Ovary (tissue), 9 donors: ENCODE data around the gene RCCD1. TPM values are rescaled to one million over a fixed set of nuclear protein-coding genes. Genes with fewer than 3 reads are reported as not detected.

Source experiments
- DNase-seq, 5 donors: peaks; one replicate each; pipeline ENCODE4 v3.0.0-alpha.2; 2019 to 2020
- H3K27ac ChIP-seq, 2 donors: fragments of 200-600 bp; one replicate each; pipeline versions ENCODE4 v1.5.1 to v1.8.0; 2019 to 2022
- H3K27me3 ChIP-seq: fragments of 200-600 bp; one replicate; pipeline ENCODE4 v1.8.0; 2022
- H3K36me3 ChIP-seq: fragments of 200-600 bp; sonication (generic); one replicate; pipeline ENCODE4 v1.5.1; 2019
- H3K4me1 ChIP-seq: one replicate; pipeline ENCODE4 v1.8.1; 2013; ENCODE audit warnings: mild to moderate bottlenecking, moderate library complexity; ENCODE audit not compliant: insufficient read depth
- H3K4me3 ChIP-seq: fragments of 200-600 bp; sonication (generic); one replicate; pipeline ENCODE4 v1.5.1; 2017
- H3K9me3 ChIP-seq, 2 donors: fragments of 200-600 bp in 1 of 2; sonication (generic) in 1 of 2; one replicate each; pipeline versions ENCODE4 v1.5.1 to v1.8.1; 2013 to 2019; ENCODE audit warnings: mild to moderate bottlenecking in 1 of 2, moderate library complexity in 1 of 2
- EP300 ChIP-seq: sonication (generic); formaldehyde crosslinking; IDR thresholded peaks from one replicate; pipeline ENCODE4 v1.6.1; 2017; ENCODE audit warnings: antibody characterized with exemption
- POLR2A ChIP-seq: fragments of 450-650 bp; IDR thresholded peaks from one replicate; pipeline ENCODE4 v1.6.1; 2017; ENCODE audit warnings: antibody characterized with exemption, mild to moderate bottlenecking, moderate library complexity
- WGBS, 3 donors: extraction: QIAGEN DNeasy Blood & Tissue Kit in 1 of 3; methylation state at CpG; one replicate each; pipeline versions ENCODE4 v1.1.5 to v1.1.7; 2013 to 2017; 5-methylcytosine and 5-hydroxymethylcytosine counted together
- intact Hi-C, 4 donors: fragments of 100-400 bp; cut with DNase I; formaldehyde crosslinking; loops; one replicate each; pipeline versions ENCODE4 v1.11.0 to v1.15.1; 2022 to 2023
- polyA plus RNA-seq, 2 donors: library from polyadenylated mRNA; stranded (reverse); fragments of 200-250 nt in 1 of 2; fragments of 350-450 nt in 1 of 2; fragmentation: Illumina TruSeq in 1 of 2; extraction: RNeasy Lipid Tissue Mini Kit (QIAGEN cat#74804) in 1 of 2; gene quantifications; one replicate each; pipeline ENCODE4 v1.2.3, GENCODE V29; 2013 to 2014
- total RNA-seq, 7 donors: library from RNA; depleted of rRNA in 2 of 7; stranded (reverse); fragments of >200 nt in 2 of 7; fragmentation: NEBNext Ultra II Directional in 3 of 7; extraction: Animal tissue kit (Norgen Biotek cat#: 25700) in 3 of 7; gene quantifications; one replicate each; pipeline versions ENCODE4 v1.1.0 to v1.2.4, GENCODE V29; 2016 to 2023
- TF ChIP-seq, protein P1 (sequence below), 3 donors: fragments of 450-650 bp in 2 of 3; fragments of 200-600 bp in 1 of 3; IDR thresholded peaks; one replicate each; pipeline versions ENCODE4 v1.5.1 to v1.8.0; 2016 to 2022; ENCODE audit warnings: antibody characterized with exemption in 3 of 3, mild to moderate bottlenecking in 1 of 3
- donor health status: DM: no; HTN: no; CAD: no; lungs with moderate emphysema.
- donor health status: DM: no; HTN: no; CAD: no.
- donor health status: Bipolar disorder and iron deficiency.
- donor health status: DM: yes; HTN: yes; CAD: no.
- donor health status: DM: no; HTN: no; CAD: no.
- donor health status: DM: yes; HTN: yes; CAD: no.

The RCCD1 gene
- total and polyA plus RNA-seq, 9 donors: 8.7 to 15.6 (median 13.3) TPM

- intact Hi-C loops: no loop called here
- Histone ChIP-seq H3K4me3 (no peak overlapping the region), H3K27me3 (no peaks in the 10 kb centered on the region), H3K27ac (no peak overlapping the region), H3K36me3 (no peaks in the 10 kb centered on the region), H3K4me1 (no peaks in the 10 kb centered on the region), H3K9me3 (no peaks in the 10 kb centered on the region)
- TF ChIP-seq EP300 (no peak), POLR2A (no peak)
- TF ChIP-seq, protein P1, sequence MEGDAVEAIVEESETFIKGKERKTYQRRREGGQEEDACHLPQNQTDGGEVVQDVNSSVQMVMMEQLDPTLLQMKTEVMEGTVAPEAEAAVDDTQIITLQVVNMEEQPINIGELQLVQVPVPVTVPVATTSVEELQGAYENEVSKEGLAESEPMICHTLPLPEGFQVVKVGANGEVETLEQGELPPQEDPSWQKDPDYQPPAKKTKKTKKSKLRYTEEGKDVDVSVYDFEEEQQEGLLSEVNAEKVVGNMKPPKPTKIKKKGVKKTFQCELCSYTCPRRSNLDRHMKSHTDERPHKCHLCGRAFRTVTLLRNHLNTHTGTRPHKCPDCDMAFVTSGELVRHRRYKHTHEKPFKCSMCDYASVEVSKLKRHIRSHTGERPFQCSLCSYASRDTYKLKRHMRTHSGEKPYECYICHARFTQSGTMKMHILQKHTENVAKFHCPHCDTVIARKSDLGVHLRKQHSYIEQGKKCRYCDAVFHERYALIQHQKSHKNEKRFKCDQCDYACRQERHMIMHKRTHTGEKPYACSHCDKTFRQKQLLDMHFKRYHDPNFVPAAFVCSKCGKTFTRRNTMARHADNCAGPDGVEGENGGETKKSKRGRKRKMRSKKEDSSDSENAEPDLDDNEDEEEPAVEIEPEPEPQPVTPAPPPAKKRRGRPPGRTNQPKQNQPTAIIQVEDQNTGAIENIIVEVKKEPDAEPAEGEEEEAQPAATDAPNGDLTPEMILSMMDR (IDR thresholded peaks at IDR 0.05): no peak
- 91 to 93% (median 93%) methylated on average over 6 of the region's 6 CpGs for WGBS, 3 donors
- no peak for DNase-seq
Measured at GRCh38 chr15:90991587-90992285, 37.1 kb downstream of the RCCD1 start.

- H3K9me3 ChIP-seq: no peaks in the 10 kb centered on the region
- no peaks in the 10 kb centered on the region for H3K27me3 ChIP-seq
- TF ChIP-seq, protein P1 (IDR thresholded peaks at IDR 0.05): peak in 1 of 3 donors; percentile 5
- TF ChIP-seq EP300: no peak
- peak overlapping the region; percentile 81 for H3K4me3 ChIP-seq
- H3K36me3 ChIP-seq: no peaks in the 10 kb centered on the region
- H3K27ac ChIP-seq: peak overlapping the region; percentile 92 to 94
- 1 to 2% (median 1%) methylated on average over 32 to 50 of the region's 50 CpGs for WGBS, 3 donors
- DNase-seq: no peak
- intact Hi-C loops: no loop called here
- H3K4me1 ChIP-seq: no peaks in the 10 kb centered on the region
Measured at GRCh38 chr15:90994059-90994416, 39.4 kb downstream of the RCCD1 start.

- intact Hi-C loops: no loop called here
Measured at GRCh38 chr15:90994417-90995311, 40.0 kb downstream of the RCCD1 start, which contains the start of gene PRC1. PRC1 (minus strand) TSS chr15:90994535; CDS start chr15:90994417, 118 bp downstream.

GRCh38 chr15:90998737-90999136 lies 44.1 kb downstream of the RCCD1 start:
- Histone ChIP-seq H3K9me3 (no peaks in the 10 kb centered on the region), H3K4me3 (no peak overlapping the region), H3K36me3 (no peaks in the 10 kb centered on the region), H3K4me1 (no peaks in the 10 kb centered on the region), H3K27ac (no peak overlapping the region), H3K27me3 (no peaks in the 10 kb centered on the region)
- DNase-seq: no peak
- TF ChIP-seq EP300 (no peak), POLR2A (no peak)
- TF ChIP-seq, protein P1 (IDR thresholded peaks at IDR 0.05): no peak
- WGBS, 3 donors: 75 to 86% (median 85%) methylated on average over 8 of the region's 8 CpGs
- intact Hi-C loops: no loop called here

More at GRCh38 chr15:90994417-90995311, 40.0 kb downstream of the RCCD1 start, which contains the start of gene PRC1:
- TF ChIP-seq, protein P1 (IDR thresholded peaks at IDR 0.05): no peak
- TF ChIP-seq EP300 (no peak), POLR2A (peak; percentile 79)
- no peaks in the 10 kb centered on the region for H3K27me3 ChIP-seq
- H3K36me3 ChIP-seq: no peaks in the 10 kb centered on the region
- peak; percentile 98 to 99 (median 98) for DNase-seq
- H3K27ac ChIP-seq: peak within 1 kb of the TSS; percentile 92 to 94
- WGBS, 3 donors: 0 to 1% (median 0%) methylated on average over 65 to 75 of the region's 75 CpGs
- H3K4me3 ChIP-seq: peak within 1 kb of the TSS; percentile 81
- H3K4me1 ChIP-seq: no peaks in the 10 kb centered on the region
- no peaks in the 10 kb centered on the region for H3K9me3 ChIP-seq
